Right lobe of liver (tissue), 4 donors: ENCODE data around the gene PPP1R18.

Experiments
- POLR2A ChIP-seq: fragments of 450-650 bp; IDR thresholded peaks from one replicate; pipeline ENCODE4 v1.6.1; 2017; ENCODE audit warnings: antibody characterized with exemption, mild to moderate bottlenecking
- TF ChIP-seq, protein P1 (sequence below), 4 donors: fragments of 200-600 bp in 3 of 4; fragments of 450-650 bp in 1 of 4; IDR thresholded peaks; one replicate each; pipeline versions ENCODE4 v1.5.1 to v1.8.0; 2016 to 2022; ENCODE audit warnings: antibody characterized with exemption in 4 of 4, mild to moderate bottlenecking in 2 of 4
- donor health status: DM: no; HTN: no; CAD: no.
- donor health status: DM: no; HTN: no; CAD: no.
- donor health status: DM: no; HTN: yes; CAD: no.

GRCh38 chr6:30683980-30684338 is 2.5 kb downstream of the PPP1R18 start:
- no peak for TF ChIP-seq POLR2A
- TF ChIP-seq, protein P1, sequence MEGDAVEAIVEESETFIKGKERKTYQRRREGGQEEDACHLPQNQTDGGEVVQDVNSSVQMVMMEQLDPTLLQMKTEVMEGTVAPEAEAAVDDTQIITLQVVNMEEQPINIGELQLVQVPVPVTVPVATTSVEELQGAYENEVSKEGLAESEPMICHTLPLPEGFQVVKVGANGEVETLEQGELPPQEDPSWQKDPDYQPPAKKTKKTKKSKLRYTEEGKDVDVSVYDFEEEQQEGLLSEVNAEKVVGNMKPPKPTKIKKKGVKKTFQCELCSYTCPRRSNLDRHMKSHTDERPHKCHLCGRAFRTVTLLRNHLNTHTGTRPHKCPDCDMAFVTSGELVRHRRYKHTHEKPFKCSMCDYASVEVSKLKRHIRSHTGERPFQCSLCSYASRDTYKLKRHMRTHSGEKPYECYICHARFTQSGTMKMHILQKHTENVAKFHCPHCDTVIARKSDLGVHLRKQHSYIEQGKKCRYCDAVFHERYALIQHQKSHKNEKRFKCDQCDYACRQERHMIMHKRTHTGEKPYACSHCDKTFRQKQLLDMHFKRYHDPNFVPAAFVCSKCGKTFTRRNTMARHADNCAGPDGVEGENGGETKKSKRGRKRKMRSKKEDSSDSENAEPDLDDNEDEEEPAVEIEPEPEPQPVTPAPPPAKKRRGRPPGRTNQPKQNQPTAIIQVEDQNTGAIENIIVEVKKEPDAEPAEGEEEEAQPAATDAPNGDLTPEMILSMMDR (IDR thresholded peaks at IDR 0.05) = no peak
